Neuronal stem cell (in vitro differentiated cells): ENCODE results near the gene IRAK1. TPM values are rescaled to one million over a fixed set of nuclear protein-coding genes. Genes with fewer than 3 reads are reported as not detected.

ENCODE experiments used
- DNase-seq: peaks from one replicate; pipeline ENCODE4 v3.0.0-alpha.2; 2013; ENCODE audit warnings: low spot score
- H2AFZ ChIP-seq: one replicate; pipeline ENCODE4 v1.6.1; 2013; ENCODE audit warnings: mild to moderate bottlenecking, low read length, inconsistent platforms
- H2AK5ac ChIP-seq: 2 replicates; pipeline ENCODE4 v1.6.1; 2013; ENCODE audit warnings: low read depth, mild to moderate bottlenecking, inconsistent platforms, low read length, moderate library complexity, mixed read lengths
- H2BK120ac ChIP-seq: 2 replicates; pipeline ENCODE4 v1.6.1; 2013; ENCODE audit warnings: low read depth, mild to moderate bottlenecking, inconsistent platforms, low read length, moderate library complexity, mixed read lengths
- H2BK12ac ChIP-seq: one replicate; pipeline ENCODE4 v1.6.1; 2013; ENCODE audit warnings: low read length, inconsistent platforms
- H2BK15ac ChIP-seq: 2 replicates; pipeline ENCODE4 v1.6.1; 2013; ENCODE audit warnings: mild to moderate bottlenecking, low read length, inconsistent platforms, mixed read lengths
- H2BK5ac ChIP-seq: one replicate; pipeline ENCODE4 v1.6.1; 2013; ENCODE audit warnings: inconsistent platforms, mild to moderate bottlenecking, low read length, moderate library complexity
- H3K14ac ChIP-seq: one replicate; pipeline ENCODE4 v1.6.1; 2013; ENCODE audit warnings: low read length, inconsistent platforms
- H3K18ac ChIP-seq: 2 replicates; pipeline ENCODE4 v1.6.1; 2013; ENCODE audit warnings: low read length, inconsistent platforms
- H3K23ac ChIP-seq: 2 replicates; pipeline ENCODE4 v1.6.1; 2013; ENCODE audit warnings: low read depth, mild to moderate bottlenecking, mixed read lengths, low read length, inconsistent platforms; ENCODE audit not compliant: poor library complexity
- H3K27ac ChIP-seq: replicated peaks from 3 replicates; pipeline ENCODE4 v1.5.1; 2013; ENCODE audit warnings: low read length, inconsistent platforms
- H3K27me3 ChIP-seq, 3 experiments: 2 replicates each; pipeline ENCODE4 v1.6.1; 2013; ENCODE audit warnings: low read length in 3 of 3, mild to moderate bottlenecking in 2 of 3, inconsistent platforms in 1 of 3, low read depth in 1 of 3, mixed read lengths in 1 of 3, moderate library complexity in 1 of 3; ENCODE audit not compliant: control insufficient read depth in 3 of 3, insufficient read depth in 3 of 3
- H3K36me3 ChIP-seq, 2 donors: replicated peaks in 1 of 2; 2 replicates each; pipeline ENCODE4 v1.6.1; 2013; ENCODE audit warnings: low read length in 2 of 2; ENCODE audit not compliant: control insufficient read depth in 2 of 2, insufficient read depth in 2 of 2
- H3K4ac ChIP-seq: 2 replicates; pipeline ENCODE4 v1.6.1; 2013; ENCODE audit warnings: inconsistent platforms, mild to moderate bottlenecking, low read length, moderate library complexity
- H3K4me1 ChIP-seq, 2 donors: 1 replicate in 1 of 2; 2 replicates in 1 of 2; pipeline ENCODE4 v1.6.1; 2013; ENCODE audit warnings: low read length in 2 of 2, low read depth in 1 of 2; ENCODE audit not compliant: control insufficient read depth in 2 of 2, insufficient read depth in 1 of 2
- H3K4me2 ChIP-seq: one replicate; pipeline ENCODE4 v1.6.1; 2013; ENCODE audit warnings: mild to moderate bottlenecking, low read length, inconsistent platforms; ENCODE audit not compliant: insufficient read depth, poor library complexity, severe bottlenecking
- H3K4me3 ChIP-seq, 2 donors: 2 replicates each; pipeline ENCODE4 v1.5.1; 2013; ENCODE audit warnings: low read length in 2 of 2, mild to moderate bottlenecking in 2 of 2, inconsistent platforms in 1 of 2, moderate library complexity in 1 of 2
- H3K79me1 ChIP-seq: one replicate; pipeline ENCODE4 v1.6.1; 2013; ENCODE audit warnings: low read depth, mild to moderate bottlenecking, inconsistent platforms, low read length, moderate library complexity
- H3K9ac ChIP-seq: one replicate; pipeline ENCODE4 v1.6.1; 2013; ENCODE audit warnings: mild to moderate bottlenecking, low read depth, low read length, inconsistent platforms; ENCODE audit not compliant: poor library complexity
- H3K9me3 ChIP-seq, 2 donors: replicated peaks in 1 of 2; 2 replicates each; pipeline versions ENCODE3 to v1.6.1; 2013; ENCODE audit warnings: low read length in 2 of 2, mild to moderate bottlenecking in 2 of 2, inconsistent platforms in 1 of 2, low read depth in 1 of 2, mixed read lengths in 1 of 2, moderate library complexity in 1 of 2; ENCODE audit not compliant: control insufficient read depth in 2 of 2, insufficient read depth in 1 of 2
- H4K8ac ChIP-seq: one replicate; pipeline ENCODE4 v1.6.1; 2013; ENCODE audit warnings: low read depth, mild to moderate bottlenecking, inconsistent platforms, low read length, moderate library complexity
- H4K91ac ChIP-seq: one replicate; pipeline ENCODE4 v1.6.1; 2013; ENCODE audit warnings: low read length, low read depth, mild to moderate bottlenecking, inconsistent platforms; ENCODE audit not compliant: poor library complexity
- WGBS, 2 donors: extraction: QIAGEN DNeasy Blood & Tissue Kit; methylation state at CpG; one replicate each; pipeline ENCODE4 v1.1.7; 2013; ENCODE audit warnings: missing lambda C conversion rate in 2 of 2, mixed read lengths in 1 of 2; ENCODE audit not compliant: insufficient read length in 2 of 2, insufficient replicate concordance in 1 of 2; ENCODE audit errors: extremely low coverage in 2 of 2; 5-methylcytosine and 5-hydroxymethylcytosine counted together
- polyA plus RNA-seq, 2 experiments: library from polyadenylated mRNA; stranded (reverse); fragments of 200-250 nt; gene quantifications; one replicate each; pipeline ENCODE4 v1.2.3, GENCODE V29; 2013

IRAK1 gene
- 33.3 TPM for polyA plus RNA-seq (2013, experiment 1 of 2)
- polyA plus RNA-seq (2013, experiment 2 of 2), result 32.7 TPM

DNA sequence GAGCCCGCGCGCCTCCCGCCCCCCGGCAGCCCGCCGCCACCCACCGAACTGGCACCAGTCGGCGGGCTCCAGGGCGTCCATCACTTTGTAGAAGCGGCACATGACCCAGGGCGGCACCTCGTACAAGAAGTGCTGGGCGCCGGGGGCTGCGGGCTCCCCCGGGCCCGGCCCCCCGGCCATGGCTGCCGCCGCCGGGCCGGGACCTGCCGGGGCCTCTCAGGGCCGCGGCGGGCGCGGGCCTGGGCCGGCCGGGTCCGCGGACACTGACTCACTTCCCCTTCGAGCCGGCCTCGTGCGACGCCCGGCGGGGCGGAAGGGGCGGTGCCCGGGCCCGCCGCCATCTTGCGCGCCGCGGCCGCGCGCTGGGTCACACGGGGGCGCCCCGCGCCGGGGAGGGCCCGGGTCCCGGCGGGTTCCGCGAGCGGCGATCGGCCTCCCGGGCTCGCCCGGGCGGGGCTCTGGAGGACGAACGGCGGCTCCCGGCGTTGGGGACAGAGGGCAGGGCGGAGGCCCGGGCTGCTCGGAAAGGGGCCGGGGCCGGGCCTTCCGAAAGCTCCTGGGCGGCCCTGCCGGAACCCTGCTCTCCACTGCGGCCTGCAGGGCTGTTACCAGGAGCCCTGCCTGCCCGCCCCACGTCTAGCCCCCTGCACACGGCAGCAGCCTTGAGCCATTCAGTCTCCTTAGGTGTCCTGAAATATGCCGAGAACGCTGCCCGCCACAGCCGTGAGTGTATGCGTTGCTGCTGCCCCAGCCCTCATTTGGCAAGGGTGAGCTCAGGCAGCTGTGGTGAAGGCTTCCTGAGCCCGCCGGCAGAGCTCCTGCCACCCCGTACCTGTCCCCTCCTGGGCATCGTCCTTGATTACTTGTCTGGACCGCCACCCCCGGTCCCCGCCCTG is at the start of gene IRAK1:
Gene IRAK1 (minus strand): TSS at position 270 of the 896 bp plus-strand sequence. CDS start 90 bp downstream, at position 180.
- no CpG with 5 or more reads among the region's 99 CpGs for WGBS, 2 donors
- Histone ChIP-seq H3K27me3 (peaks cover 0 to 49% (median 0%) of the 10 kb centered on the region in 3 experiments), H2BK15ac (no peak within 1 kb of the TSS), H2AK5ac (peak within 1 kb of the TSS; percentile 61), H3K4me1 (peaks cover 7 to 16% of the 10 kb centered on the region in 2 donors), H3K9me3 (no peaks in the 10 kb centered on the region), H3K36me3 (peaks cover 0 to 33% of the 10 kb centered on the region in 2 donors), H3K23ac (no peak within 1 kb of the TSS), H3K14ac (peak within 1 kb of the TSS; percentile 97), H3K18ac (peak within 1 kb of the TSS; percentile 85), H2BK120ac (no peak within 1 kb of the TSS), H3K79me1 (peaks cover 11% of the 10 kb centered on the region), H3K4ac (no peak within 1 kb of the TSS), H3K4me3 (peak within 1 kb of the TSS; percentile 59 to 76), H2BK5ac (no peak within 1 kb of the TSS), H3K9ac (peak within 1 kb of the TSS; percentile 84), H4K91ac (no peak within 1 kb of the TSS), H2AFZ (peak within 1 kb of the TSS; percentile 66), H2BK12ac (no peak within 1 kb of the TSS), H4K8ac (peak within 1 kb of the TSS; percentile 3), H3K4me2 (peak within 1 kb of the TSS; percentile 54), H3K27ac (peak within 1 kb of the TSS; percentile 59)
- DNase-seq, result peak; percentile 27

DNA sequence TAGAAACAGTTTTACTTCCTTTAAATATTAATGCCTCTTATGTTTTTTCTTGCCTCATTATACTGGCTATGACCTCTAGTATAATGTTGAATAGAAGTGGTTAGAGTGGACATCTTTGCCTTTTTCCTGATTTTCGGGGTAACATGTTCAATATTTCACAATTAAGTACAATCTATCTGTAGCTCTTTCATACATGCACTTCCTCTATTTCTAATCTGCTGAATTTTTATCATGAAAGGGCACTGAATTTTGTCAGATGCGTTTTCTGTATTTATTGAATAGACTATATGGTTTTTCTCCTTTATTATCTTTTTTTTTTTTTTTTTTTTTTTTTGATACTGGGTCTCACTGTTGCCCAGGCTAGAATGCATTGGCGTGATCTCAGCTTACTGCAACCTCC is 48.9 kb upstream of the IRAK1 start:
- H3K79me1 ChIP-seq, result no peaks in the 10 kb centered on the region
- no peak for DNase-seq
- H3K4me1 ChIP-seq, result no peaks in the 10 kb centered on the region
- H2BK120ac ChIP-seq, result no peak overlapping the region
- peaks cover 0 to 20% (median 0%) of the 10 kb centered on the region in 3 experiments for H3K27me3 ChIP-seq
- no peak overlapping the region for H3K14ac ChIP-seq
- no peak overlapping the region for H3K23ac ChIP-seq
- H3K9me3 ChIP-seq, result no peaks in the 10 kb centered on the region
- no peak overlapping the region for H3K27ac ChIP-seq
- H3K36me3 ChIP-seq, result peaks cover 0 to 4% of the 10 kb centered on the region in 2 donors
- WGBS, 2 donors, result no CpG with 5 or more reads among the region's 3 CpGs
- no peak overlapping the region for H2BK12ac ChIP-seq
- H3K4me2 ChIP-seq, result no peak overlapping the region
- H2BK5ac ChIP-seq, result no peak overlapping the region
- H3K4ac ChIP-seq, result no peak overlapping the region
- no peak overlapping the region for H3K9ac ChIP-seq
- H4K8ac ChIP-seq, result no peak overlapping the region
- H2AK5ac ChIP-seq, result no peak overlapping the region
- H2AFZ ChIP-seq, result no peak overlapping the region
- no peak overlapping the region for H3K18ac ChIP-seq
- H4K91ac ChIP-seq, result no peak overlapping the region
- H2BK15ac ChIP-seq, result no peak overlapping the region
- H3K4me3 ChIP-seq, result no peak overlapping the region

DNA sequence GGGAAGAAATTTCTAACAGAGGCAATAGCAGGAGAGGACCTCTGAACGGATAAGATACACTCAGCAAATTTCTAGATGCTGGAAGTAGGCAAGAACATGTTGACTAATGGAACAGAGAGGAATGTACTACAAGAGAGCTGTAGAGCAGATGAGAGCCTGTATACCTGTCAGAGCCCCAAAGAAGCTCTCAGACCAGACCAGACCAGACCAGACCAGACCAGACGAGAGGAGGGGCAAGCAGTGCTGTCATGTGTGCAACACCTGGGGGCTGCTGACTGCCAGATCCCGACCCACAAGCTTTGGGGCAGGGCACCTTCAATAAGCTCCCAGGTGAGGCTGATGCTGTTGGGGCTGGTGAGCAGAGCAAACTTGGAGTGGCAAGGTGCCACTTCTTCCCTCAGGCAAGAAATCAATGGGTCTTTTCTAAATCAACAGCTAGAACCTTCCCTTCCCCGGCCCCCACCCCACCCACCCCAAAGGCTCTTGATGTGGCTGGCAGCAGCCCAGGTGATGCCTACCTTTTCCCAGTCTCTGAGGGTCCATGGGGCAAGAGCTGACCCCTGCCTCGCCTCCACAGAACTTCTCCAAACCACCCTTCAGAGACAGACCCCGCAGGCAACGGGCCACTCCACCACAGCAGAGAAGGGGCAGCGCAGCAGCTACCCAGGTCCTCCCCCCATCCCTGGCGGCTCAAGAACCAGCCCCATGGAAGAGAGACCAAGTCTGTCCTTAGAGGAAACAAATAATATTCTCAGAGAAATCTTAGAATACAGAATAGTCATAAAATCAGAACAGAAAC is 45.1 kb upstream of the IRAK1 start:
- no peak overlapping the region for H2AK5ac ChIP-seq
- no peak for DNase-seq
- H3K18ac ChIP-seq, result no peak overlapping the region
- peaks cover 0 to 27% (median 0%) of the 10 kb centered on the region in 3 experiments for H3K27me3 ChIP-seq
- H3K27ac ChIP-seq, result no peak overlapping the region
- no peaks in the 10 kb centered on the region for H3K36me3 ChIP-seq
- no peaks in the 10 kb centered on the region for H3K9me3 ChIP-seq
- no peak overlapping the region for H3K4me2 ChIP-seq
- no peak overlapping the region for H3K14ac ChIP-seq
- H2BK15ac ChIP-seq, result no peak overlapping the region
- H2BK12ac ChIP-seq, result no peak overlapping the region
- WGBS, 2 donors, result no CpG with 5 or more reads among the region's 9 CpGs
- H2BK120ac ChIP-seq, result no peak overlapping the region
- H2BK5ac ChIP-seq, result no peak overlapping the region
- H4K8ac ChIP-seq, result no peak overlapping the region
- no peak overlapping the region for H3K4me3 ChIP-seq
- no peaks in the 10 kb centered on the region for H3K4me1 ChIP-seq
- peaks cover 4% of the 10 kb centered on the region for H3K79me1 ChIP-seq
- H3K4ac ChIP-seq, result no peak overlapping the region
- H4K91ac ChIP-seq, result no peak overlapping the region
- H2AFZ ChIP-seq, result no peak overlapping the region
- no peak overlapping the region for H3K23ac ChIP-seq
- H3K9ac ChIP-seq, result no peak overlapping the region

DNA sequence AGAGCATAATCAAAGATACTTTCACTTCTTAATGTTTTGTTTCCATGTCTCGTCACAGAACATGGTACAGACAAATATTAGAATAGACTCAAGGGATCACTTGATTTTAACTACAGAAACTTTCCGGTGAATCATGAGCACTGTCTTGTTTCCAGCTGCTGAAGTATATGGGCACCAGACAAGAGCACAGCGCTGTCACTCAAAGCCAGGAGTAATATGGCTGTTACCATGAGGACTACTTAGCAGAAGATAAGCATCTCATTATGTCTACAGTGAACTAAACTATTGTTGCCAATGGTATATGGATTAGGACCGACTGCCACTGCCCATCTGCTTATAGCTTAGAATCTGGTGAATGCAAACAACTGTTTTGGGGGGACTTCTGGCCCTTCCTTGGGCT is 43.5 kb upstream of the IRAK1 start:
- Histone ChIP-seq H3K4ac (no peak overlapping the region), H2BK120ac (no peak overlapping the region), H3K27ac (no peak overlapping the region), H3K14ac (no peak overlapping the region), H2BK5ac (no peak overlapping the region), H3K36me3 (peaks cover 0 to 6% of the 10 kb centered on the region in 2 donors), H2AK5ac (no peak overlapping the region), H4K91ac (no peak overlapping the region), H4K8ac (no peak overlapping the region), H3K4me3 (no peak overlapping the region), H2BK12ac (no peak overlapping the region), H3K23ac (no peak overlapping the region), H3K4me1 (no peaks in the 10 kb centered on the region), H2AFZ (no peak overlapping the region), H3K18ac (no peak overlapping the region), H3K9me3 (no peaks in the 10 kb centered on the region), H3K79me1 (peaks cover 4% of the 10 kb centered on the region), H2BK15ac (no peak overlapping the region), H3K4me2 (no peak overlapping the region), H3K9ac (no peak overlapping the region), H3K27me3 (peaks cover 0 to 32% (median 0%) of the 10 kb centered on the region in 3 experiments)
- no CpG with 5 or more reads among the region's 4 CpGs for WGBS, 2 donors
- no peak for DNase-seq
